Adrenal gland (tissue), 5 donors: Measurements from ENCODE around the gene GPLD1.

Source experiments
- POLR2A ChIP-seq, 2 donors: fragments of 450-650 bp; IDR thresholded peaks; one replicate each; pipeline ENCODE4 v1.6.1; 2017; ENCODE audit warnings: antibody characterized with exemption in 2 of 2, mild to moderate bottlenecking in 2 of 2, moderate library complexity in 1 of 2
- TF ChIP-seq, protein P1 (sequence below), 6 experiments: fragments of 450-650 bp in 4 of 6; fragments of 200-600 bp in 2 of 6; sonication (generic) in 1 of 6; IDR thresholded peaks; 1 replicate in 5 of 6; 2 replicates in 1 of 6; pipeline versions ENCODE4 v1.5.1 to v1.8.0; 2016 to 2021; ENCODE audit warnings: antibody characterized with exemption in 6 of 6, mild to moderate bottlenecking in 2 of 6, moderate library complexity in 1 of 6
- donor health status: DM: no; HTN: no; CAD: no.

- TF ChIP-seq, protein P1, sequence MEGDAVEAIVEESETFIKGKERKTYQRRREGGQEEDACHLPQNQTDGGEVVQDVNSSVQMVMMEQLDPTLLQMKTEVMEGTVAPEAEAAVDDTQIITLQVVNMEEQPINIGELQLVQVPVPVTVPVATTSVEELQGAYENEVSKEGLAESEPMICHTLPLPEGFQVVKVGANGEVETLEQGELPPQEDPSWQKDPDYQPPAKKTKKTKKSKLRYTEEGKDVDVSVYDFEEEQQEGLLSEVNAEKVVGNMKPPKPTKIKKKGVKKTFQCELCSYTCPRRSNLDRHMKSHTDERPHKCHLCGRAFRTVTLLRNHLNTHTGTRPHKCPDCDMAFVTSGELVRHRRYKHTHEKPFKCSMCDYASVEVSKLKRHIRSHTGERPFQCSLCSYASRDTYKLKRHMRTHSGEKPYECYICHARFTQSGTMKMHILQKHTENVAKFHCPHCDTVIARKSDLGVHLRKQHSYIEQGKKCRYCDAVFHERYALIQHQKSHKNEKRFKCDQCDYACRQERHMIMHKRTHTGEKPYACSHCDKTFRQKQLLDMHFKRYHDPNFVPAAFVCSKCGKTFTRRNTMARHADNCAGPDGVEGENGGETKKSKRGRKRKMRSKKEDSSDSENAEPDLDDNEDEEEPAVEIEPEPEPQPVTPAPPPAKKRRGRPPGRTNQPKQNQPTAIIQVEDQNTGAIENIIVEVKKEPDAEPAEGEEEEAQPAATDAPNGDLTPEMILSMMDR (IDR thresholded peaks at IDR 0.05) = no peak
- TF ChIP-seq POLR2A (IDR thresholded peaks at IDR 0.05) = no peak
Measured at GRCh38 chr6:24460966-24461365, 28.4 kb downstream of the GPLD1 start.
